KMS-11 (cell line): Measurements from ENCODE around the gene C1QTNF1.

ENCODE experiments used
- H2AFZ ChIP-seq: fragments of 200-600 bp; sonication (generic); 2 replicates; pipeline ENCODE4 v1.6.1; 2016; ENCODE audit warnings: antibody characterized with exemption, mixed run types, low read depth
- H3K27ac ChIP-seq: fragments of 200-600 bp; sonication (generic); 2 replicates; pipeline ENCODE4 v1.6.1; 2016; ENCODE audit warnings: mild to moderate bottlenecking, mixed run types
- H3K27me3 ChIP-seq: fragments of 200-600 bp; sonication (generic); 2 replicates; pipeline ENCODE4 v1.6.1; 2017; ENCODE audit warnings: mild to moderate bottlenecking, low read depth, mixed run types, moderate library complexity; ENCODE audit not compliant: insufficient read depth
- H3K36me3 ChIP-seq: fragments of 200-600 bp; sonication (generic); 2 replicates; pipeline ENCODE4 v1.6.1; 2017; ENCODE audit warnings: mild to moderate bottlenecking, mixed run types; ENCODE audit not compliant: insufficient read depth
- H3K4me1 ChIP-seq: fragments of 200-600 bp; sonication (generic); 2 replicates; pipeline ENCODE4 v1.6.1; 2016; ENCODE audit warnings: mild to moderate bottlenecking, low read depth, mixed run types; ENCODE audit not compliant: poor library complexity, severe bottlenecking
- H3K4me2 ChIP-seq: fragments of 200-600 bp; sonication (generic); 2 replicates; pipeline ENCODE4 v1.7.0; 2016; ENCODE audit warnings: mild to moderate bottlenecking, mixed run types
- H3K4me3 ChIP-seq: fragments of 200-600 bp; sonication (generic); IDR thresholded peaks from 2 replicates; pipeline ENCODE4 v1.6.1; 2017; ENCODE audit warnings: low read depth, low read length, mixed read lengths; ENCODE audit not compliant: insufficient read depth
- H3K79me2 ChIP-seq: fragments of 200-600 bp; sonication (generic); 2 replicates; pipeline ENCODE4 v1.6.1; 2016; ENCODE audit warnings: low read depth, mixed run types; ENCODE audit not compliant: insufficient read depth
- H3K9ac ChIP-seq: fragments of 200-600 bp; sonication (generic); 2 replicates; pipeline ENCODE4 v1.6.1; 2016; ENCODE audit warnings: mild to moderate bottlenecking, mixed run types
- H4K20me1 ChIP-seq: fragments of 200-600 bp; sonication (generic); 2 replicates; pipeline ENCODE4 v1.6.1; 2016; ENCODE audit warnings: mild to moderate bottlenecking, mixed run types; ENCODE audit not compliant: insufficient read depth
- TF ChIP-seq, protein P1 (sequence below): fragments of 200-600 bp; sonication (generic); conservative IDR thresholded peaks from 2 replicates; pipeline ENCODE4 v1.6.1; 2017; ENCODE audit warnings: low read depth, mild to moderate bottlenecking, antibody characterized with exemption, low read length, moderate library complexity, mixed read lengths

Gene C1QTNF1

DNA sequence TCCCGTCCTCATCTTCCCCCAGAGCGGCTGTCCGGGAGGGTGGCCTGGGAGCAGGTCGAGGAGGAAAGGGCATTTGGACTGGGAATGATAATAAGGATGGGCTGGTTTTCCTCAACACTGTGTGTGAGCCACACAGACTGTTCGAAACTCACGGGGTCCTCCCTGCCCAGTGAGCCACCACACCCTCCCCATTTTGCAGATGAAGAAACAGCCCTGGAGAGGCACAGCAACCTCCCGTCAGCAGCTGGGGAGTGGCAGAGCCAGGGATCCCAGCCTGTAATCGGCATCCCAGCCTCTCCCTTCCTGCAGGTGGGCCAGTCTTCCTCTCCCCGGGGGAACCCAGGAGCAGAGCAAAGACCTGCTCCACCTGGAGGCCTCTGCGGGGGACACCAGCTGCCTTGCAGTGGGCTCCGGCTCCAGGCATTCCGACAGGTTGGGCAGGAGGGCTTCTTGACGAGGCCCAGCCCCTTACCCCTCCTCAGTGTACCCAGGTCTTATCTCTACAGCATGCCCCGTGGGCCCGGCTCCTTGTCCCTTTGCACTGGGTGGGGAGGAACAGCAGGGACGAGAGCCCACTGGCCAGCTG, 74.4 kb downstream of the C1QTNF1 start:
- H3K27me3 ChIP-seq = peaks cover 97% of the 10 kb centered on the region
- H3K4me3 ChIP-seq = no peak overlapping the region
- no peaks in the 10 kb centered on the region for H3K79me2 ChIP-seq
- no peak overlapping the region for H3K4me2 ChIP-seq
- H3K27ac ChIP-seq = no peak overlapping the region
- peaks cover 3% of the 10 kb centered on the region for H3K4me1 ChIP-seq
- H3K9ac ChIP-seq = no peak overlapping the region
- TF ChIP-seq, protein P1, sequence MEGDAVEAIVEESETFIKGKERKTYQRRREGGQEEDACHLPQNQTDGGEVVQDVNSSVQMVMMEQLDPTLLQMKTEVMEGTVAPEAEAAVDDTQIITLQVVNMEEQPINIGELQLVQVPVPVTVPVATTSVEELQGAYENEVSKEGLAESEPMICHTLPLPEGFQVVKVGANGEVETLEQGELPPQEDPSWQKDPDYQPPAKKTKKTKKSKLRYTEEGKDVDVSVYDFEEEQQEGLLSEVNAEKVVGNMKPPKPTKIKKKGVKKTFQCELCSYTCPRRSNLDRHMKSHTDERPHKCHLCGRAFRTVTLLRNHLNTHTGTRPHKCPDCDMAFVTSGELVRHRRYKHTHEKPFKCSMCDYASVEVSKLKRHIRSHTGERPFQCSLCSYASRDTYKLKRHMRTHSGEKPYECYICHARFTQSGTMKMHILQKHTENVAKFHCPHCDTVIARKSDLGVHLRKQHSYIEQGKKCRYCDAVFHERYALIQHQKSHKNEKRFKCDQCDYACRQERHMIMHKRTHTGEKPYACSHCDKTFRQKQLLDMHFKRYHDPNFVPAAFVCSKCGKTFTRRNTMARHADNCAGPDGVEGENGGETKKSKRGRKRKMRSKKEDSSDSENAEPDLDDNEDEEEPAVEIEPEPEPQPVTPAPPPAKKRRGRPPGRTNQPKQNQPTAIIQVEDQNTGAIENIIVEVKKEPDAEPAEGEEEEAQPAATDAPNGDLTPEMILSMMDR = no peak
- H3K36me3 ChIP-seq = no peaks in the 10 kb centered on the region
- no peak overlapping the region for H2AFZ ChIP-seq
- no peaks in the 10 kb centered on the region for H4K20me1 ChIP-seq
